ENCODE results near the gene COL6A3.

- TF ChIP-seq CTCF (IDR thresholded peaks at IDR 0.05) (no peak), EP300 (IDR thresholded peaks at IDR 0.05) (no peak), POLR2A (IDR thresholded peaks at IDR 0.05; ENCODE audit: low read length) (no peak), SREBF2 (IDR thresholded peaks at IDR 0.05) (no peak), ESRRA (IDR thresholded peaks at IDR 0.05; ENCODE audit: borderline replicate concordance, low read length) (no peak)
Observed at GRCh38 chr2:237459226-237459625, 45.3 kb upstream of the COL6A3 start.
